Panc1 (cell line): ENCODE data around the gene ZFYVE26. TPM values are rescaled to one million over a fixed set of nuclear protein-coding genes. Genes with fewer than 3 reads are reported as not detected.

Experiments used
- ATAC-seq: fragments of 200-7000 bp; cut with Tn5 transposase; 2 replicates; pipeline ENCODE4 v1.9.1; 2020; ENCODE audit warnings: mild to moderate bottlenecking, moderate library complexity
- BruUV-seq: library from RNA; stranded (reverse); fragments of 400-500 nt; replicated peaks from 2 replicates; lab custom pipeline; 2021; lab: Mats Ljungman, UMichigan
- CTCF ChIA-PET: fragments of 300-600 bp; sonication (Branson Sonifier 250); formaldehyde crosslinking; loops from one replicate; lab custom pipeline; 2022; ENCODE audit warnings: antibody characterized with exemption; lab: Charles Lee
- POLR2A ChIA-PET: fragments of 300-600 bp; sonication (Branson Sonifier 250); formaldehyde crosslinking; loops from one replicate; lab custom pipeline; 2022; ENCODE audit warnings: antibody characterized with exemption; lab: Charles Lee
- DNase-seq: peaks from one replicate; pipeline ENCODE4 v3.0.0-alpha.2; 2010; ENCODE audit warnings: low read depth, low spot score
- H3K27ac ChIP-seq: 2 replicates; pipeline ENCODE4 v1.5.1; 2011; ENCODE audit warnings: mild to moderate bottlenecking, low read length, inconsistent platforms
- H3K27me3 ChIP-seq: fragments of 200-500 bp; sonication (Bioruptor generic); 2 replicates; pipeline ENCODE4 v1.6.0; 2014; ENCODE audit warnings: low read length, inconsistent platforms; ENCODE audit not compliant: control insufficient read depth, insufficient read depth
- H3K36me3 ChIP-seq: fragments of 200-500 bp; sonication (Bioruptor generic); 2 replicates; pipeline ENCODE4 v1.5.1; 2014; ENCODE audit warnings: inconsistent platforms, mild to moderate bottlenecking, low read length, moderate library complexity; ENCODE audit not compliant: control insufficient read depth, insufficient read depth
- H3K4me1 ChIP-seq: 2 replicates; pipeline ENCODE4 v1.5.1; 2011; ENCODE audit warnings: inconsistent platforms, mild to moderate bottlenecking, low read length, moderate library complexity; ENCODE audit not compliant: control insufficient read depth, insufficient read depth
- H3K4me3 ChIP-seq, 2 experiments: 2 replicates each; pipeline ENCODE4 v1.5.1; 2011 to 2012; ENCODE audit warnings: low read depth in 2 of 2, low read length in 2 of 2, mild to moderate bottlenecking in 2 of 2, inconsistent platforms in 1 of 2, moderate library complexity in 1 of 2
- H3K9me3 ChIP-seq: fragments of 200-500 bp; sonication (Bioruptor generic); 2 replicates; pipeline ENCODE4 v1.5.1; 2014; ENCODE audit warnings: low read depth, mild to moderate bottlenecking, inconsistent platforms, low read length, moderate library complexity; ENCODE audit not compliant: control insufficient read depth, insufficient read depth
- POLR2AphosphoS5 ChIP-seq: IDR thresholded peaks from 2 replicates; pipeline ENCODE4 v1.6.1; 2012; ENCODE audit warnings: mild to moderate bottlenecking, low read depth, low read length, moderate library complexity
- SIN3A ChIP-seq: IDR thresholded peaks from 2 replicates; pipeline ENCODE4 v1.6.1; 2012; ENCODE audit warnings: low read depth, mild to moderate bottlenecking, low read length, moderate library complexity, borderline replicate concordance; ENCODE audit not compliant: insufficient read depth
- TCF7L2 ChIP-seq: IDR thresholded peaks from 2 replicates; pipeline ENCODE4 v1.6.1; 2011; ENCODE audit warnings: mild to moderate bottlenecking, low read depth, low read length, inconsistent platforms
- in situ Hi-C: cut with HindIII; loops from 2 replicates; pipeline ENCODE4 v1.10.0; 2016; ENCODE audit warnings: low sequenced_read_pairs, low pct_unique_long_range_greater_than_20kb
- intact Hi-C: fragments of 100-400 bp; cut with micrococcal nuclease; formaldehyde crosslinking; loops from one replicate; pipeline ENCODE4 v1.10.0; 2022; ENCODE audit not compliant: unreplicated experiment
- total RNA-seq: library from RNA; stranded (reverse); gene quantifications from one replicate; pipeline ENCODE4 v1.2.1, GENCODE V29; 2021; ENCODE audit not compliant: unreplicated experiment
- TF ChIP-seq, protein P1 (sequence below), 2 experiments: IDR thresholded peaks; 2 replicates each; pipeline ENCODE4 v1.6.1; 2011 to 2012; ENCODE audit warnings: low read depth in 2 of 2, control low read depth in 1 of 2, low read length in 1 of 2, mild to moderate bottlenecking in 1 of 2, moderate library complexity in 1 of 2; ENCODE audit not compliant: insufficient read depth in 1 of 2
- TF ChIP-seq, protein P2 (sequence below): fragments of 450-650 bp; IDR thresholded peaks from 2 replicates; pipeline ENCODE4 v1.5.1; 2017; ENCODE audit warnings: mild to moderate bottlenecking

The ZFYVE26 gene
- total RNA-seq, 1 experiment from 2014 or later = 17.3 TPM

DNA sequence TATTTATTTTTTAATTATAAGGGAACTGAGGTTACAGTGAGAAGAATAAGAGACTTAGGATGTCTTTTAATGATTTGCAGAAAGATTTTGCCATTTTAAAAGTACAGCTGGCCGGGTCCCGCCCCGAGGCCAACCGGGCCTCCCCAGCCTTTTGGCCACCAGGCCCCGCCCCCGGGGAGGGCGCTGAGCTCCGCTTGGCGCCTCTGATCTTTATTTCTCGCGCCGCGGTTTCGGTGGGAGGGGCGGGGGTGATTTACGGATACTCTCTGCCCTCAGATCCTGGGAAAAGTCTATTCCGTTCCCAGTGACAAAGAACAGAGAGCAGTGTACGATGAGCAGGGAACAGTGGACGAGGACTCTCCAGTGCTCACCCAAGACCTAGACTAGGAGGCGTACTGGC lies 17.7 kb downstream of the ZFYVE26 start:
- ChIA-PET CTCF (no interaction called here), POLR2A (interaction anchor here (0.5 kb wide), 1 partner anchor 1354 kb away, joined by 4 read pairs; the partner anchor contains the start of gene DCAF5)
- no peak for ATAC-seq
- intact Hi-C loops (no loop called here), in situ Hi-C loops (no loop called here)
- H3K4me1 ChIP-seq = no peaks in the 10 kb centered on the region
- DNase-seq = no peak
- TF ChIP-seq TCF7L2 = no peak
- no peak for TF ChIP-seq POLR2AphosphoS5
- H3K27me3 ChIP-seq = no peaks in the 10 kb centered on the region
- H3K4me3 ChIP-seq = no peak overlapping the region
- no peak overlapping the region for H3K27ac ChIP-seq
- peaks cover 11% of the 10 kb centered on the region for H3K36me3 ChIP-seq
- no TSS peak for BruUV-seq
- no peaks in the 10 kb centered on the region for H3K9me3 ChIP-seq

DNA sequence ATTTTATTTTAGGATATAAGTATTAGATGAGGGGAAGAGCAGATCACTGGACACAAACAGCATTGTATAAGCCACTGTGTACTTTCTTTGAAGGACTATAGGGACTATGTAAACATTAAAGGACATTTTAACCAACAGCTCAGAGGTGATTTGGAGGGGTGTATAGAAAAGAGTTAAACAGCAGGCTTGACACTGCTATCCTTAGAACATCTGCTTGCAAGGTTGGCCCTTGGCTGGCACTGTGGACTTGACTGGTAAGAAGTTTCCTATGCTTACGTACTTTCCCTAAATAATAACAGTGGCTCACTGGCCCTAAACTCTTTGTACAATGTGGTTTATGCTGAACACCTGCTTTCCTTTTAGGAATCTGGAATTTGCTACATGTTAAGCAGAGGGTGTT lies 28.7 kb downstream of the ZFYVE26 start:
- Histone ChIP-seq H3K36me3 (peaks cover 13% of the 10 kb centered on the region; the same call in 1 of the 2 replicates), H3K9me3 (no peaks in the 10 kb centered on the region), H3K4me3 (no peak overlapping the region), H3K4me1 (no peaks in the 10 kb centered on the region), H3K27ac (no peak overlapping the region), H3K27me3 (no peaks in the 10 kb centered on the region)
- in situ Hi-C loops = no loop called here
- ChIA-PET POLR2A (no interaction called here), CTCF (no interaction called here)
- DNase-seq (no peak), ATAC-seq (no peak)
- TF ChIP-seq, protein P1, sequence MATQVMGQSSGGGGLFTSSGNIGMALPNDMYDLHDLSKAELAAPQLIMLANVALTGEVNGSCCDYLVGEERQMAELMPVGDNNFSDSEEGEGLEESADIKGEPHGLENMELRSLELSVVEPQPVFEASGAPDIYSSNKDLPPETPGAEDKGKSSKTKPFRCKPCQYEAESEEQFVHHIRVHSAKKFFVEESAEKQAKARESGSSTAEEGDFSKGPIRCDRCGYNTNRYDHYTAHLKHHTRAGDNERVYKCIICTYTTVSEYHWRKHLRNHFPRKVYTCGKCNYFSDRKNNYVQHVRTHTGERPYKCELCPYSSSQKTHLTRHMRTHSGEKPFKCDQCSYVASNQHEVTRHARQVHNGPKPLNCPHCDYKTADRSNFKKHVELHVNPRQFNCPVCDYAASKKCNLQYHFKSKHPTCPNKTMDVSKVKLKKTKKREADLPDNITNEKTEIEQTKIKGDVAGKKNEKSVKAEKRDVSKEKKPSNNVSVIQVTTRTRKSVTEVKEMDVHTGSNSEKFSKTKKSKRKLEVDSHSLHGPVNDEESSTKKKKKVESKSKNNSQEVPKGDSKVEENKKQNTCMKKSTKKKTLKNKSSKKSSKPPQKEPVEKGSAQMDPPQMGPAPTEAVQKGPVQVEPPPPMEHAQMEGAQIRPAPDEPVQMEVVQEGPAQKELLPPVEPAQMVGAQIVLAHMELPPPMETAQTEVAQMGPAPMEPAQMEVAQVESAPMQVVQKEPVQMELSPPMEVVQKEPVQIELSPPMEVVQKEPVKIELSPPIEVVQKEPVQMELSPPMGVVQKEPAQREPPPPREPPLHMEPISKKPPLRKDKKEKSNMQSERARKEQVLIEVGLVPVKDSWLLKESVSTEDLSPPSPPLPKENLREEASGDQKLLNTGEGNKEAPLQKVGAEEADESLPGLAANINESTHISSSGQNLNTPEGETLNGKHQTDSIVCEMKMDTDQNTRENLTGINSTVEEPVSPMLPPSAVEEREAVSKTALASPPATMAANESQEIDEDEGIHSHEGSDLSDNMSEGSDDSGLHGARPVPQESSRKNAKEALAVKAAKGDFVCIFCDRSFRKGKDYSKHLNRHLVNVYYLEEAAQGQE (IDR thresholded peaks at IDR 0.05; ENCODE audit: insufficient read depth in 1 of 2, low read depth in 2 of 2, low read length in 1 of 2) = no peak
- TF ChIP-seq SIN3A (no peak), TCF7L2 (no peak), POLR2AphosphoS5 (no peak)
- TF ChIP-seq, protein P2, sequence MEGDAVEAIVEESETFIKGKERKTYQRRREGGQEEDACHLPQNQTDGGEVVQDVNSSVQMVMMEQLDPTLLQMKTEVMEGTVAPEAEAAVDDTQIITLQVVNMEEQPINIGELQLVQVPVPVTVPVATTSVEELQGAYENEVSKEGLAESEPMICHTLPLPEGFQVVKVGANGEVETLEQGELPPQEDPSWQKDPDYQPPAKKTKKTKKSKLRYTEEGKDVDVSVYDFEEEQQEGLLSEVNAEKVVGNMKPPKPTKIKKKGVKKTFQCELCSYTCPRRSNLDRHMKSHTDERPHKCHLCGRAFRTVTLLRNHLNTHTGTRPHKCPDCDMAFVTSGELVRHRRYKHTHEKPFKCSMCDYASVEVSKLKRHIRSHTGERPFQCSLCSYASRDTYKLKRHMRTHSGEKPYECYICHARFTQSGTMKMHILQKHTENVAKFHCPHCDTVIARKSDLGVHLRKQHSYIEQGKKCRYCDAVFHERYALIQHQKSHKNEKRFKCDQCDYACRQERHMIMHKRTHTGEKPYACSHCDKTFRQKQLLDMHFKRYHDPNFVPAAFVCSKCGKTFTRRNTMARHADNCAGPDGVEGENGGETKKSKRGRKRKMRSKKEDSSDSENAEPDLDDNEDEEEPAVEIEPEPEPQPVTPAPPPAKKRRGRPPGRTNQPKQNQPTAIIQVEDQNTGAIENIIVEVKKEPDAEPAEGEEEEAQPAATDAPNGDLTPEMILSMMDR = no peak
- BruUV-seq = no TSS peak
- intact Hi-C loops = no loop called here

DNA sequence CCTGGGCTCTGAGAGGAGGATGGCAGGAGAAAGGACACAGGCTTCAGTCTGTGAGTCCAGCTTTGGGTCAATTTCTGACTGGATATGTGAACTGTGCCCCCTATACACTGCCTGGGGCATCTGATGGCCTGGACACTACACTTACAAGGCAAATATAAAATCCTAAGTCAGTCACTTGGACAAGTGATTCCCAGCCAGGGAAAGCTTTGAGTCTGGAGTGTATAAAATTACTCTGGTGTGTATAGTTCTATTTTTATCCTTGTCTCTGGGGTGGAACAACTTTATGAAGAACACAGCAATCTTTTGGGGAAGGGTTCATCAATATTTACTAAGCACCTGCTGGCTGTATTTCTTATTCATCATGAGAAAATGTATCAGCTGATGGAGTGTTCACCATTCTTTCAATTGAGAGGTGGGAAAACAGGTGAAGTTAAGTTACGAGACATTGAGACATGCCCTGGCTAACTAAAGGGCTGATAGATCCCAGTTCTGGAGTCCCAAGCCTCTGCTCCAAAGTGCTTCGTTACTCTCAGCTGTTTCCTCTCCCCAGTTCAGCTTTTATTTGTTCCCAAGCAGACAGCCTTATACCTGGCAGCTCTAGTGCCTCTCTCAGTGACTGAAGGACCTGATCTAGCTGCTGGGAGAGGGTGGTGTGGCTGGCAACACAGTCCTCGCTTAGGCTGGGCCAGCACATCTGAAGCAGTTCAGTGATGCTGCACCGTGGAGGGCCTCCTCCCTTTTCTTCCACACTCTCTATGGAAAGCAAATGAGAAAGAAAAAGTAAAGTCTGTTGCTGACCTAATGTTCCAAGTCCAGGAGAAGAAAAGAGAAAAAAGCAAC lies 30.9 kb downstream of the ZFYVE26 start:
- Histone ChIP-seq H3K27ac (no peak overlapping the region), H3K4me1 (no peaks in the 10 kb centered on the region), H3K36me3 (peaks cover under 1% of the 10 kb centered on the region; the same call in 1 of the 2 replicates), H3K27me3 (no peaks in the 10 kb centered on the region), H3K9me3 (no peaks in the 10 kb centered on the region), H3K4me3 (no peak overlapping the region)
- in situ Hi-C loops = no loop called here
- no TSS peak for BruUV-seq
- intact Hi-C loops = no loop called here
- ATAC-seq = no peak
- ChIA-PET CTCF (no interaction called here), POLR2A (no interaction called here)
- no peak for DNase-seq
- TF ChIP-seq TCF7L2 (no peak), POLR2AphosphoS5 (no peak), SIN3A (no peak)
- TF ChIP-seq, protein P1 (IDR thresholded peaks at IDR 0.05; ENCODE audit: insufficient read depth in 1 of 2, low read depth in 2 of 2, low read length in 1 of 2) = no peak
- TF ChIP-seq, protein P2 = no peak
